Ramos (cell line): Measurements from ENCODE around the gene MINDY4.

ENCODE experiments used
- in situ Hi-C: fragments of 300-500 bp; cut with MboI; formaldehyde crosslinking; loops from one replicate; pipeline ENCODE4 v1.14.3; 2022; ENCODE audit warnings: low sequenced_read_pairs; ENCODE audit not compliant: unreplicated experiment

MINDY4 gene

GRCh38 chr7:30936650-30937245, 165.5 kb downstream of the MINDY4 start:
- in situ Hi-C loops = no loop called here

- in situ Hi-C loops = no loop called here
These were observed 166.2 kb downstream of the MINDY4 start for GRCh38 chr7:30937416-30937815.

- in situ Hi-C loops = no loop called here
These were observed 167.5 kb downstream of the MINDY4 start for GRCh38 chr7:30938435-30939316.

GRCh38 chr7:30941582-30942323, 170.5 kb downstream of the MINDY4 start:
- in situ Hi-C loops = no loop called here
